Testis (tissue), 3 donors: Measurements from ENCODE around the gene CHDH. TPM values are rescaled to one million over a fixed set of nuclear protein-coding genes. Genes with fewer than 3 reads are reported as not detected.
A peak's percentile ranks its signal among the peaks of the same experiment; 100 is the strongest.

Source experiments
- DNase-seq: peaks from one replicate; pipeline ENCODE4 v3.0.0-alpha.2; 2019
- H3K27ac ChIP-seq, 2 donors: fragments of 200-600 bp; sonication (generic); one replicate each; pipeline ENCODE4 v1.5.1; 2019
- H3K27me3 ChIP-seq: fragments of 200-600 bp; sonication (generic); one replicate; pipeline ENCODE4 v1.5.1; 2019
- H3K36me3 ChIP-seq: fragments of 200-600 bp; sonication (generic); one replicate; pipeline ENCODE4 v1.5.1; 2017; ENCODE audit warnings: low read depth; ENCODE audit errors: missing control alignments
- H3K4me1 ChIP-seq: fragments of 200-600 bp; sonication (generic); one replicate; pipeline ENCODE4 v1.5.1; 2019
- H3K4me3 ChIP-seq, 2 donors: fragments of 200-600 bp; sonication (generic); one replicate each; pipeline ENCODE4 v1.5.1; 2017 to 2019
- H3K9me3 ChIP-seq: fragments of 200-600 bp; sonication (generic); one replicate; pipeline ENCODE4 v1.5.1; 2017
- CTCF ChIP-seq, 3 experiments: fragments of 450-650 bp in 2 of 3; fragments of 200-600 bp in 1 of 3; sonication (generic) in 1 of 3; IDR thresholded peaks; one replicate each; pipeline ENCODE4 v1.5.1; 2016 to 2019; ENCODE audit warnings: antibody characterized with exemption in 3 of 3, mild to moderate bottlenecking in 2 of 3, moderate library complexity in 1 of 3
- POLR2A ChIP-seq: fragments of 450-650 bp; IDR thresholded peaks from one replicate; pipeline ENCODE4 v1.6.1; 2017; ENCODE audit warnings: antibody characterized with exemption, mild to moderate bottlenecking, moderate library complexity
- WGBS, 2 donors: methylation state at CpG; one replicate each; pipeline ENCODE4 v1.1.5; 2018; 5-methylcytosine and 5-hydroxymethylcytosine counted together
- intact Hi-C: fragments of 100-400 bp; cut with DNase I; formaldehyde crosslinking; loops from one replicate; pipeline ENCODE4 v1.15.1; 2023; ENCODE audit warnings: low total_unique reads
- polyA plus RNA-seq: library from polyadenylated mRNA; stranded (reverse); fragments of 350-450 nt; fragmentation: Illumina TruSeq; extraction: RNeasy Lipid Tissue Mini Kit (QIAGEN cat#74804); gene quantifications from one replicate; pipeline ENCODE4 v1.2.3, GENCODE V29; 2014; ENCODE audit warnings: low read depth, low replicate concordance; ENCODE audit not compliant: insufficient read depth
- total RNA-seq, 2 donors: library from RNA; depleted of rRNA; stranded (reverse); fragments of >200 nt; gene quantifications; one replicate each; pipeline ENCODE4 v1.2.3, GENCODE V29; 2016

CHDH gene
- total and polyA plus RNA-seq, 3 donors from 2014 or later, result 13.5 to 41.4 (median 28.1) TPM

GRCh38 chr3:53805463-53806159 lies 40.6 kb downstream of the CHDH start:
- no peaks in the 10 kb centered on the region for H3K36me3 ChIP-seq
- no peaks in the 10 kb centered on the region for H3K9me3 ChIP-seq
- WGBS, 2 donors, result 79 to 82% methylated on average over 4 of the region's 4 CpGs
- peaks cover 6% of the 10 kb centered on the region for H3K4me1 ChIP-seq
- no peak for DNase-seq
- H3K27ac ChIP-seq, result no peak overlapping the region
- no peak for TF ChIP-seq POLR2A
- TF ChIP-seq CTCF (IDR thresholded peaks at IDR 0.05), result no peak
- H3K4me3 ChIP-seq, result no peak overlapping the region
- intact Hi-C loops, result no loop called here
- no peaks in the 10 kb centered on the region for H3K27me3 ChIP-seq

DNA sequence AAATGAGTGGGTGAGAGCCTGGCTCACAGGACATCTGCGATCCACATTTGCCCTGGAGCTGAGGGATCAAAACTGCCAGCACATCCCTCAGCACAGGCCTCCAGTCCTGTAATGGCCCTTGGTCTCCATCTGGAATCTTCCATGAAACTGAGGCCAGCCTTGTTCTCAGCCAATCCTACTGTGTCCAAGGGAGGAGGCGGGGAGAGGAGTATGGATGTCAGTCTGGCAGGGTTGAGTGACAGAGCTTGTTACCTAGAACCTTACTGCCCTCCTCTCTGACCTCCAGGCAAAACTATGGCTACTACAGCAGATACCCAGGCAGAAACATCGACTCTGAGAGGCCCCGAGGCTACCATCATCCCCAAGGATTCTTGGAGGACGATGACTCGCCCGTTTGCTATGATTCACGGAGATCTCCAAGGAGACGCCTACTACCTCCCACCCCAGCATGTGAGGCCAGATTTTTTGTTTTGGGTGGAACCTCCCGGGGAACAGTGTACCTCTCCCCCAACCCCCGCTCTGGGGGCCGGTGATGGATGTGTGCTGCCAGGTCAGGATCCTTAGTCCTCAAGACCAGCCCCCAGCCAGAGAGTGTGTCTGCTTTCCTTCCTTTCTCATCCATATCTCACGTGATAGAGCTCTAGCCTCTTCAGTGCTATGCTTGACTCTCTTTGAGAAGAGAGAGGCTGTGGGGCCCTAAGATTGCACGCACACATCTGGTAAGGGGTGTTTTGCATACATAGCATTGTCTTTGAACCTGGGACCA lies 41.3 kb downstream of the CHDH start:
- no peaks in the 10 kb centered on the region for H3K27me3 ChIP-seq

DNA sequence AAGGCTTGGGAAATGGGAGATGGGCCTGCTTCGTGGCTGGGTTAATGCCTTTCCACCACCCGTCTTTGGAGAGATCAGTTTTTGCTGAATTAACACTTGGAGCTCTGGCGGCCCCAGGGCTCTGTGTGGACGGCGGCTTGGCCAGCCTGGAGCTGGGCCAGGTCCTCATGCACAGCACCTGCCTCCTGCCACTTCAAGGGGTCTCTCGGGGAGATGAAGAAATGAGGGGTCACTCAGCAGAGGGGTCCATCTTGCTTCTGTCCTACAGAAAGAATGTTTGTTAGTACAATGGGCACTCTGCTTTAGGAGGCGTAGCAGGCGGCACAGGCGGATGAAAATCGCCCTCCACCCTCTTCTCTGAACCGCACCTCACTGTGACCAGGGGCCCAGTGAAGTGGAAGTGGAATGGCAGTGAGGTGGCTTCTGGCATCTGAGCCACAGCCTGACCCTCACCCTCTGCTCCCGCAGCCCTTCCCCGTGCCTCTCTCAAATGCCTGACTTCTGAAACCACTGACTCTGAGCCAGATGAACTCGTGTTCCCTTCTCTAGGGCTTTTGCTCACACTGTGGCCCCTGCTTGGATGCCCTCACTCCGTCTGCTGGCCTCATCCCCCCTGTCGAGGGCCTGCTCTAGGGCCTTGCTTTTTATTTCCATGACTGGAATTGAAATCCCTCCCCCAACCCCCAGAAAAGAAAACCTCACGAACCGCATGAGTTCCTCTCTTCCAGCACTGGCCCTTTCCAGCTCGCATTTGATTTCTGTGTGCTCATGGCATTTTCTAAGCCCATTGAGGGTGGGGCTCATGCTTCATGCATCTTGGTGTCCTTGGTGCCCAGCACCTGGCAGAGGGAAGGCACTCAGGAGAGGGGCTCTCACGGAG lies 42.2 kb downstream of the CHDH start:
- intact Hi-C loops, result no loop called here
- 72 to 76% methylated on average over 20 of the region's 20 CpGs for WGBS, 2 donors
- H3K9me3 ChIP-seq, result no peaks in the 10 kb centered on the region
- no peak for DNase-seq
- H3K27ac ChIP-seq, result peak overlapping the region in 1 of 2 donors; percentile 3
- H3K4me3 ChIP-seq, result no peak overlapping the region
- peaks cover 6% of the 10 kb centered on the region for H3K4me1 ChIP-seq
- H3K36me3 ChIP-seq, result no peaks in the 10 kb centered on the region
- H3K27me3 ChIP-seq, result no peaks in the 10 kb centered on the region
- no peak for TF ChIP-seq POLR2A
- TF ChIP-seq CTCF (IDR thresholded peaks at IDR 0.05), result no peak

More for the DNA sequence above, 41.3 kb downstream of the CHDH start:
- Histone ChIP-seq H3K27ac (no peak overlapping the region), H3K4me3 (no peak overlapping the region), H3K9me3 (no peaks in the 10 kb centered on the region), H3K4me1 (peaks cover 6% of the 10 kb centered on the region), H3K36me3 (no peaks in the 10 kb centered on the region)
- intact Hi-C loops, result no loop called here
- 69 to 85% methylated on average over 14 of the region's 14 CpGs for WGBS, 2 donors
- no peak for DNase-seq
- TF ChIP-seq POLR2A (no peak), CTCF (IDR thresholded peaks at IDR 0.05) (no peak)

GRCh38 chr3:53803124-53803815 lies 42.9 kb downstream of the CHDH start:
- no peaks in the 10 kb centered on the region for H3K9me3 ChIP-seq
- peaks cover 6% of the 10 kb centered on the region for H3K4me1 ChIP-seq
- no peak overlapping the region for H3K4me3 ChIP-seq
- no peak for TF ChIP-seq CTCF (IDR thresholded peaks at IDR 0.05)
- TF ChIP-seq POLR2A, result no peak
- H3K36me3 ChIP-seq, result no peaks in the 10 kb centered on the region
- intact Hi-C loops, result no loop called here
- DNase-seq, result no peak
- 90 to 91% methylated on average over 15 to 18 of the region's 18 CpGs for WGBS, 2 donors
- H3K27ac ChIP-seq, result no peak overlapping the region
- no peaks in the 10 kb centered on the region for H3K27me3 ChIP-seq
